ENCODE measurements around the gene SPRED2.

- TF ChIP-seq CTCF (IDR thresholded peaks at IDR 0.05 in 8 of 11, conservative IDR thresholded peaks at IDR 0.05 in 3 of 11): no peak
- no peak for TF ChIP-seq POLR2A (IDR thresholded peaks at IDR 0.05)
These were observed 18.0 kb upstream of the SPRED2 start for GRCh38 chr2:65450393-65450792.

Data from spleen (tissue), 7 donors.